ENCODE results near the gene TAF5L.
"Not testable (repeated sequence)": the region's sequence is repeated elsewhere in the genome, so short reads cannot be mapped to it uniquely, and the experiment has no call there.

The TAF5L gene

DNA sequence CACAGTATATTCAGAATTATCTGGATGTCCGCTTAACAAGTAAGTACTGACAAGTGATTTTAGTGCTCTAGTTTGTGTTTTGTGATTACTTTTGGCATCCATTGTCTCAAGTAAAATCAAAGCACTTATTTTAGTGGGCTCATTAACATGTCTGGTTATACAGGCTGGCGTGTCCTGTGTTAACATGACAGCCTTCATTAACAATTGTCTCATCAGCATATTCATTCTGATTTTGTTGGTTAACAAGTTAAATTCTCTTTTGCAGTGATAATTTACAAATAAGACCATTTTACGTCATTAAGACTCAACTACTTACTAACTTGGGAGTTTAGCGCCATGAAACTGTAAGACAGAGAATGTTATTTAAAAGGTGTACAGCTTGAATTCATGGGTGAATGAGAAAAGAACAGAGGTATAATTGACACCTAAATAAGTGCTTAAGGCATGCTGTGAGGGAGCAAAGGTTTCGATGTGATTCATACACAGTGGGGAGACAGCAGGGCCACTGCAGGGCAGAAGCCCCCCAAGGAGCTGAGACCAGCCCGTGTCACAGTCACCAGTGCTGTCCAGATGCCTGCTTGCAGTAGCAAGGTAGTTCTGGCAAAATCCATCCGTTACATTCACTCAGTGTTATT lies 22.4 kb downstream of the TAF5L start:
- no peak for DNase-seq (ENCODE audit: low spot score)

GRCh38 chr1:229600229-229600628 lies 25.7 kb downstream of the TAF5L start:
- no peak for DNase-seq (ENCODE audit: low spot score)

DNA sequence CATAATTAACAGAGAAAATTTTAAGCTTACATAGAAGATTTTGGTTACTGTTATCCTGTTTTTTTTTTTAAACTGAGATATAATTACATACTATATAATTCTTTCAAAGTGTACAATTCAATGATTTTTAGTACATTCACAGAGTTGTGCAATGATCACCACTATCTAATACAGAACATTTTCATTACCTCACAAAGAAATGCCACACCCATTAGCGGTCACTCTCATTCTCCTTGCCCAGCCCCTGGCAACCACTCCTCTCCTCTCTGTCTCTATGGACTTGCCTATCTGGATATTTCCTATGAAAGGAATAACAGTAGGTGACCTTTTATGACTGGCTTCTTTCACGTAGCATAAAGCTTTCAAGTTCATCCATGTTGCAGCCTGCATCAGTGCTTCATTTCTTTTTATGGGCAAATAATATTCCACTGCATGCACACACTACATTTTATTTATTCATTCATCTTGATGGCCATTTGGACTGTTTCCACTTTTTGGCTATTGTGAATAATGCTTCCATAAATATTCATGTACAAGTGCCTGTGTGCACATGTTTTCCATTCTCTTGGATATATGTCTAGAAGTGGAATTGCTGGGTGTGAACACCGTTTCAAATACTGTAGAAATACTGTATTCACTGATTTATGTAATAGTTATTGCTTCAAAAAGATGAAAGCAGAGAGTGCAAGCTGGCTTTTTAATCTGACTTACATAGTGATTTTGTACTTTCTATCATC lies 26.5 kb downstream of the TAF5L start:
- no peak for DNase-seq (ENCODE audit: low spot score)

DNA sequence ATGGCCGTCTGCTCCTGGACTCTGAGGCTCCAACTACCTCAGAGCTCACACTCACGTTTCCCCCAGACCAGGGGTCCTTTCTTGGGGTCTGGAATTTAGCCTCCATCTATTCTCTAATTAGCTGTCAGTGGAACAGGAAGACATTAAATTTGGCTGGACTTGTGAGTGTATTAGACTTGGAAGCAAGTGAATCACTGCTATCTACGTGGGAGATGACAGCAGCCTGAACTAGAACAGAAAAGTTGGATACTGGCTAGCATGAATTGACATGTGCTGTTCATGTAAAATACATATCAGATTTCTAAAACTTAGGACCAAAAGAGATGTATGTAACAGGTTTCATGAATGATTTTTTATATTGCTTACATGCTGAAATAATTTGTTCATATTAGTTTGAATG lies 28.0 kb downstream of the TAF5L start:
- DNase-seq (ENCODE audit: low spot score): no peak

DNA sequence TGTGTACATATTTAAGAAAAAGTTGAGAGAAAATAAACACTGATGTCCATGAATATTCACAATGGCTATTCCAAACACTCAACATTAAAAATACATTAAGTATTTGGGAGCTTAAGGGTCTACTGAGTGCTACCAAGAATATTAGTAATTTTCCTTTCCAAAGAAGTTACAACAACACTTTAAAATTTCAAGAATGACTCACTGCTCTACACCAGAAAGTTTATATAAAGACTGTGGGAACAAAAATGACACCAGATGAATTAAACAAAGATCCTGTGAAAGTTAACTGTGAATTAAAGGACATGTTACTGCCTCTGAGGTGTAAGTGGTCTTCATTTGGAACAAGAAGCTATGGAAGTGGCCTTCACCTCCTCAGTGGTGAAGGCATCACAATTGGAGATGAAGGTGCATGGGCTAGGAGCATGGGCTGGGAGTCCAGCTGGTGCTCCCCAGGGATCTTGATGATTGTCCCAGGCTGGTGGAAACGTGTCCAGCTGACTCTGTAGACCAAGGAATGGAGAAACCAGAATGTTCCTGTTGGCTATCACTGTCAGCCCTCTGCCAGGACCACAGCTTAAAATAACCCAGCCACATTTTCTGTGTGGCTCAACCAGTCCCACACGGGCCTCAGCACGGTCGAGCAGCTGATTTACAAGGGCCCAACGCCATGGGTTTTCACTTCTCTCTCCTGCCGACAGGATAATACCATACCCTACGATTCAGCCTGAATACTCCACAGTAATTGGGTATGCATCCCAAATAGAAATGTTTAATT lies 28.8 kb downstream of the TAF5L start:
- no peak for DNase-seq (ENCODE audit: low spot score)

DNA sequence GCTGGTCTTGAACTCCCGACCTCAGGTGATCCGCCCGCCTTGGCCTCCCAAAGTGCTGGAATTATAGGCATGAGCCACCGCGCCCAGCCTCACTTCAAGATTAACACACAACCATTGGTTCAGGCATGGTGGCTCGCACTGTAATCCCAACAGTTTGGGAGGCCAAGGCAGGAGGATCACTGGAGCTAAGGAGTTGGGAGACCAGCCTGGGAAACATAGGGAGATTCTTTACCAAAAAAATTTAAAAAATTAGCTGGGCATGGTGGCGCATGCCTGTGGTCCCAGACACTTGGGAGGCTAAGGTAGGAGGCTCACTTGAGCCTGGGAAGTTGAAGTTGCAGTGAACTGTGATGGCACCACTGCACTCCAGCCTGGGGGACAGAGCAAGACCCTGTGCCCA lies 30.0 kb downstream of the TAF5L start:
- not testable (repeated sequence) for DNase-seq (ENCODE audit: low spot score)

- no peak for DNase-seq (ENCODE audit: low spot score)
These were observed 31.5 kb downstream of the TAF5L start for GRCh38 chr1:229594227-229595008.

DNA sequence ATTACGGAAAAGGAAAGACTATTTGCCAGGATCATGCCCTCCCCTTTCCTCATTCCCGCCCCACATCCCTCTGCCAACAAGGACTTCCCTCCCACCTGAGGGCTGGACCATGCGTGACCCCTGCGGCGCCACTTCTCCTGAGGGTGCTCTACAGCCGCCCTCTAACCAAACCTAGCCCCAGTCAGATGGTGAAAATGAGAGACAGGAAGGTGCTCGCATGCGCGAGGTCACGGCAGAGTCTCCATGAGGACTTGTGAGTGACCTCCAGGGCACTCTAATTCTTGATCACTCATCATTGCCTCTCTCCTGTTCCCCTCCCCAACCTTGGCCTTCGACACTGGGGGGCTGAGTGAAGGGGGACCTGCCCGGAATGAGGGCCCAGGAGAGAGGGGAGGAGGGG lies 32.1 kb downstream of the TAF5L start:
- DNase-seq (ENCODE audit: low spot score): no peak

DNA sequence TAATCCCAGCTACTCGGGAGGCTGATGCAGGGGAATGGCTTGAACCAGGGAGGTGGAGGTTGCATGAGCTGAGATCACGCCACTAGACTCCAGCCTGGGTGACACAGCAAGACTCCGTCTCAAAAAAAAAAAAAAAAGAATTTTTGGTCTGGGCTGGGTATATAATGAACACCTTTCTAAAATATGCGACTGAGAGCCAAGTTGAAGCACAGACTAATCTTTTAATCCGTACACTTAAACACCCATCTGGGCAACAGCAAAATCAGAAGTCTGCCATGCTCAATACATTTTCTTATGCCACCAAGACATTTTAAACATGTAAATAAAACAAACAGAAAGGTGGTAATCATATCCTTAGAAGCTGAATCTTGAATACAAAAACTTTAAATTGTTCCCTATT lies 35.8 kb downstream of the TAF5L start:
- DNase-seq (ENCODE audit: low spot score): no peak

DNA sequence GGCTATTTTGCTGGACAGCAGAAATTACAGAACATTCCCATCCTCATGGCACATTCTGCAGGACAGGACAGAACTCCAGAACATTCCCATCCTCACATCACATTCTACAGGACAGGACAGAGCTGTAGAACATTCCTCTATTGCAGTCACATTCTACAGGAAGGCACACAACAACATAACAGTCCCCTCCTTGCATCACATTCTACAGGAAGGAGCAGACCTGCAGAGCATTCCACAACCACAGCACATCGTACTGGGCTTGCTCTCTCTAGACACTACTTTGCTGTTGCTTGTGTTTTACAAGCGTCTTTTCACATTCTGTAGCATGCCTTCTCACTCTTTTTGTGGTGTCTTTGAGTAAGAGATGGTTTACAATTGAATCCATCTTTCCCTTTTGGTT lies 40.6 kb downstream of the TAF5L start:
- no peak for DNase-seq (ENCODE audit: low spot score)

- DNase-seq (ENCODE audit: low spot score): no peak
These were observed 43.2 kb downstream of the TAF5L start for GRCh38 chr1:229582715-229583114.

GRCh38 chr1:229582011-229582694 lies 43.8 kb downstream of the TAF5L start:
- no peak for DNase-seq (ENCODE audit: low spot score)

DNA sequence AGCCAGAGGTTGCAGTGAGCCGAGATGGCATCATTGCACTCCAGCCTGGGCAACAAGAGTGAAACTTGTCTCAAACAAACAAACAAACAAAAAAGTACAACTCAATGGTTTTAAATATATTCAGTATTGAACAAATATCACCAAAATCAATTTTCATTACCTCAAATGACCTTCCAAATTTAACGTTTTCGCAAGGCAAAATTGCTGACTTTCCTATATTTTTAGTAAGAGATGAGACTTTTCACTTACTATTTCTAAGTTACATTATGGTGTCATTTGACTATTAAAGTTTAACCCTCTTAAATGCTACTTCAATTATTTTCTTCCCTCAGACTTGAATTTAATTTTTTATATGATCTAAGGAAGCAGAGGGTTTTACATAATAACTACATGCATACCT lies 44.4 kb downstream of the TAF5L start:
- DNase-seq (ENCODE audit: low spot score): no peak

- no peak for DNase-seq (ENCODE audit: low spot score)
These were observed 46.8 kb downstream of the TAF5L start for GRCh38 chr1:229579059-229579673.

DNA sequence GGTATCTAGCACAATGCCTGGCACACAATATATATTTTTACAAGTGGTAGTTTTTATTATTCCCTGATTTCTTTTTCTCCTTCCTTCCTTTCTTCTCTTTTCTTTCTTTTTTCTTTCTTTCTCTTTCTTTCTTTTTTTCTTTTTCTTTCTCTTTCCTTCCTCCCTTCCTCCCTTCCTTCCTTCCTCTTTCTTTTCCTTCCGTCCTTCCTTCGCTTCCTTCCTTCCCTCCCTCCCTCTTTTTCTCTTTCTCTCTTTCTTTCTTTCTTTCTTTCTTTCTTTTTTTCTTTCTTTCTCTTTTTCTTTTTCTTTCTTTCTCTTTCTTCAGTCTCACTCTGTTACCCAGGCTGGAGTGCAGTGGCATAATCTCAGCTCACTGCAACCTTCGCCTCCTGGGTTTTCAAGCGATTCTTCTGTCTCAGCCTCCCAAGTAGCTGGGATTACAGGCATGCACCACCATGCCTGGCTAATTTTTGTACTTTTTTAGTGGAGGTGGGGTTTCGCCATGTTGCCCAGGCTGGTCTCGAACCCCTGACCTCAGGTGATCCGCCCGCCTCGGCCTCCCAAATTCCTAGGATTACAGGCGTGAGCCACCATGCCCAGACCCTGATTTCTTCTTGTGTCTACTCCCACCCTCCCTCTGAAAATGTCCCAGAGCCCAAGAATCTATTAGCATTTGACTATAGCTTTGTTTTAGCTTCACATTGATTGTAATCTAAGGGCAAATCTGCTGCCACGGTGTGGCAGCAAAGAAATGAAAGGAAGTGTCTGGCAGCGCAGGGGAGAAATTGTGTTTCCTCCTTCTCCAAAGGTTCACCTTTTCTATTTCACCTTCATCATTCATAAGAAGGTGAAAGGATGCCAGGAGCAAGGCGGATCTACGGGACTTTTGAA lies 47.5 kb downstream of the TAF5L start:
- DNase-seq (ENCODE audit: low spot score): no peak

- no peak for DNase-seq (ENCODE audit: low spot score)
These were observed 51.1 kb downstream of the TAF5L start for GRCh38 chr1:229574679-229575442.

GRCh38 chr1:229572286-229572685 lies 53.6 kb downstream of the TAF5L start:
- DNase-seq (ENCODE audit: low spot score): no peak

DNA sequence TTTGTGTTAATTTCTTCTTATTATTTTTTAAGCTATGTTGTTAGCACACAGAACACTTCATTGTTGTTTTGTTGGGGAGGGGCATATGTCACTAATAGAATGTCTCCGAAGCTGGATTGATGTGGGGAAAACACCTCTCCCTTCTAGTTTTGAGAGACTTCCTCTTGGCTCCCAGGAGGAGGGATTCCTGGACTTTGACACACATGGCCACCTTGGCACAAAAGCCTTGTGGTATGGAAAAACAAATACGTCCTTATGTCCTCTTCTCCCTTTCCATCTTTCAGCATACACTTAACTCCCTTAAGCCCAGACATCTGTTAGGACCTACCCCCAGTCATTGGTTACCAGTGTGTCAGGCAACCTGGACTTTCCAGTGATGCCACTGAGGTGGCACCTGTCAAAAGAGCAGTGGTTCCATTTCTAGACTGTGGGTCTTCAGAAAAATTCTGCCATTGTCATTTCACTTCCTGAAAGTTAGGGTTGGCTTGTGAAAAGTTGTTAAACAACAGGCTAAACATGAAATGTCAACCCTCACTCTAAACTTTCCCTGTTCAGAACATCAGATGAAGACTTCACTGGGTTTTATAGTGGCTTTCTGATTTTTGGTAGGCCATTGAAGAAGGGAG lies 54.9 kb downstream of the TAF5L start:
- no peak for DNase-seq (ENCODE audit: low spot score)

GRCh38 chr1:229570305-229570704 lies 55.6 kb downstream of the TAF5L start:
- no peak for DNase-seq (ENCODE audit: low spot score)
